ENCODE data around the gene DYRK1A.

DNA sequence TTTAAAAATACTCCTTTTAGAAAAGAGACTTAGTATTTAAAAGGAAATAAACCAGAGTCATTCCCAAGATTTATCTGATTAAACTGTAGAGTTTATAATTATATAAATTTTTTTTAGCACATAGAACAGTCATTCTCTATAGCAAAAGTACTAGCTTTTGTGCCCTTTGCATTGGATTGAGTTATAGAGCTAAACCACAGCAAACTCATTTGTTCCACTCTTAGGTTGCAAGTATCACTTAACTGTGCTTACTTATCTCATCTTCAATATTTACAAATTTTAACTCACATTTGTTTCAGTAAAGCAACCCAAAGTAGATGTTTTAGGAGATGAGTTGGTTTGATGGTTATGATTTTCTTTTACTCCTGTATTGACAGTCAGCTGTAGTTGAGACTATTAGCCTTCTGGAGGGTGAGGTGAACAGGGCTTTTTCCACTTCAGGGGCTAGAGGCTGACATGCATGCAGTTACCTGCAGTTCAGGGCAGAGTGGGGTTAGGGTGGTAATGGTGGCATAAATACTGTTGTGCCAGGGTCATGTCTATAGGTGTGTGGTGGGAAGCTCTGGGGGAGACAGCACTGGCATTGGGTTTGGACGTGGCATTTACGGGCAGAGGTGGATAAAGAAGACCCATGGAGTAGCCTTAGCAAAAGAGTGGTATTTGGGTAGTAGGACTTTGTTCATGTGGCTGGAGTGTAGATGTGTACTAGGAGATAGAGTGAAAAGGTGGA lies 42.1 kb downstream of the DYRK1A start:
- TF ChIP-seq, protein P1, sequence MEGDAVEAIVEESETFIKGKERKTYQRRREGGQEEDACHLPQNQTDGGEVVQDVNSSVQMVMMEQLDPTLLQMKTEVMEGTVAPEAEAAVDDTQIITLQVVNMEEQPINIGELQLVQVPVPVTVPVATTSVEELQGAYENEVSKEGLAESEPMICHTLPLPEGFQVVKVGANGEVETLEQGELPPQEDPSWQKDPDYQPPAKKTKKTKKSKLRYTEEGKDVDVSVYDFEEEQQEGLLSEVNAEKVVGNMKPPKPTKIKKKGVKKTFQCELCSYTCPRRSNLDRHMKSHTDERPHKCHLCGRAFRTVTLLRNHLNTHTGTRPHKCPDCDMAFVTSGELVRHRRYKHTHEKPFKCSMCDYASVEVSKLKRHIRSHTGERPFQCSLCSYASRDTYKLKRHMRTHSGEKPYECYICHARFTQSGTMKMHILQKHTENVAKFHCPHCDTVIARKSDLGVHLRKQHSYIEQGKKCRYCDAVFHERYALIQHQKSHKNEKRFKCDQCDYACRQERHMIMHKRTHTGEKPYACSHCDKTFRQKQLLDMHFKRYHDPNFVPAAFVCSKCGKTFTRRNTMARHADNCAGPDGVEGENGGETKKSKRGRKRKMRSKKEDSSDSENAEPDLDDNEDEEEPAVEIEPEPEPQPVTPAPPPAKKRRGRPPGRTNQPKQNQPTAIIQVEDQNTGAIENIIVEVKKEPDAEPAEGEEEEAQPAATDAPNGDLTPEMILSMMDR (IDR thresholded peaks at IDR 0.05; ENCODE audit: insufficient read depth, low read length, poor library complexity, severe bottlenecking): no peak
- no peak for TF ChIP-seq EZH2phosphoT487 (conservative IDR thresholded peaks at IDR 0.05; ENCODE audit: low read length)
